T-helper 1 cell treated with Interleukin-12 subunit alpha and Interleukin-12 subunit beta and Interleukin-4 antibody, amounts not matched to agents 30 μg/mL and 1 μg/mL, for 36 hours (primary cell): ENCODE results near the gene COG7.
"Not testable (repeated sequence)": the region's sequence is repeated elsewhere in the genome, so short reads cannot be mapped to it uniquely, and the experiment has no call there.

Source experiments
- H3K27ac Mint-ChIP-seq: one replicate; pipeline ENCODE4 v1.8.0; 2021; ENCODE audit warnings: mild to moderate bottlenecking, mixed read lengths
- H3K27me3 Mint-ChIP-seq: one replicate; pipeline ENCODE4 v1.8.0; 2021; ENCODE audit warnings: low read depth, mixed read lengths
- H3K36me3 Mint-ChIP-seq: one replicate; pipeline ENCODE4 v1.8.0; 2021; ENCODE audit warnings: low read depth, mixed read lengths
- H3K4me1 Mint-ChIP-seq: one replicate; pipeline ENCODE4 v1.8.0; 2021; ENCODE audit warnings: low read depth, mixed read lengths
- H3K4me3 Mint-ChIP-seq: one replicate; pipeline ENCODE4 v1.8.0; 2021; ENCODE audit warnings: mild to moderate bottlenecking, moderate library complexity, mixed read lengths
- H3K9me3 Mint-ChIP-seq: one replicate; pipeline ENCODE4 v1.8.0; 2021; ENCODE audit warnings: mixed read lengths

Gene COG7

GRCh38 chr16:23409522-23409921, 43.5 kb downstream of the COG7 start:
- no peaks in the 10 kb centered on the region for H3K9me3 Mint-ChIP-seq
- H3K27me3 Mint-ChIP-seq = no peaks in the 10 kb centered on the region
- H3K27ac Mint-ChIP-seq = no peak overlapping the region
- peaks cover 17% of the 10 kb centered on the region for H3K36me3 Mint-ChIP-seq
- no peaks in the 10 kb centered on the region for H3K4me1 Mint-ChIP-seq
- H3K4me3 Mint-ChIP-seq = no peak overlapping the region

- H3K4me3 Mint-ChIP-seq = no peak overlapping the region
- no peaks in the 10 kb centered on the region for H3K27me3 Mint-ChIP-seq
- H3K27ac Mint-ChIP-seq = no peak overlapping the region
- H3K9me3 Mint-ChIP-seq = no peaks in the 10 kb centered on the region
- no peaks in the 10 kb centered on the region for H3K4me1 Mint-ChIP-seq
- H3K36me3 Mint-ChIP-seq = peaks cover 20% of the 10 kb centered on the region
Observed at GRCh38 chr16:23408823-23409298, 44.1 kb downstream of the COG7 start.

- H3K4me1 Mint-ChIP-seq = no peaks in the 10 kb centered on the region
- H3K9me3 Mint-ChIP-seq = no peaks in the 10 kb centered on the region
- H3K36me3 Mint-ChIP-seq = peaks cover 18% of the 10 kb centered on the region
- no peaks in the 10 kb centered on the region for H3K27me3 Mint-ChIP-seq
- no peak overlapping the region for H3K27ac Mint-ChIP-seq
- no peak overlapping the region for H3K4me3 Mint-ChIP-seq
Observed at GRCh38 chr16:23408242-23408822, 44.7 kb downstream of the COG7 start.

GRCh38 chr16:23407436-23408127, 45.4 kb downstream of the COG7 start:
- H3K9me3 Mint-ChIP-seq = no peaks in the 10 kb centered on the region
- H3K36me3 Mint-ChIP-seq = peaks cover 21% of the 10 kb centered on the region
- no peak overlapping the region for H3K4me3 Mint-ChIP-seq
- H3K27me3 Mint-ChIP-seq = no peaks in the 10 kb centered on the region
- H3K4me1 Mint-ChIP-seq = no peaks in the 10 kb centered on the region
- H3K27ac Mint-ChIP-seq = no peak overlapping the region

- Mint-ChIP-seq H3K36me3 (peaks cover 24% of the 10 kb centered on the region), H3K4me1 (no peaks in the 10 kb centered on the region), H3K9me3 (no peaks in the 10 kb centered on the region), H3K27me3 (no peaks in the 10 kb centered on the region), H3K27ac (no peak overlapping the region), H3K4me3 (no peak overlapping the region)
Observed at GRCh38 chr16:23406546-23407240, 46.3 kb downstream of the COG7 start.

- no peaks in the 10 kb centered on the region for H3K4me1 Mint-ChIP-seq
- no peak overlapping the region for H3K27ac Mint-ChIP-seq
- no peak overlapping the region for H3K4me3 Mint-ChIP-seq
- H3K36me3 Mint-ChIP-seq = peaks cover 22% of the 10 kb centered on the region
- no peaks in the 10 kb centered on the region for H3K27me3 Mint-ChIP-seq
- H3K9me3 Mint-ChIP-seq = no peaks in the 10 kb centered on the region
Observed at GRCh38 chr16:23406024-23406423, 47.0 kb downstream of the COG7 start.

GRCh38 chr16:23403547-23403946, 49.4 kb downstream of the COG7 start:
- Mint-ChIP-seq H3K4me3 (no peak overlapping the region), H3K27me3 (no peaks in the 10 kb centered on the region), H3K4me1 (no peaks in the 10 kb centered on the region), H3K27ac (no peak overlapping the region), H3K36me3 (peaks cover 21% of the 10 kb centered on the region), H3K9me3 (no peaks in the 10 kb centered on the region)

- H3K27me3 Mint-ChIP-seq = no peaks in the 10 kb centered on the region
- no peaks in the 10 kb centered on the region for H3K9me3 Mint-ChIP-seq
- no peak overlapping the region for H3K4me3 Mint-ChIP-seq
- peaks cover 22% of the 10 kb centered on the region for H3K36me3 Mint-ChIP-seq
- H3K4me1 Mint-ChIP-seq = no peaks in the 10 kb centered on the region
- H3K27ac Mint-ChIP-seq = no peak overlapping the region
Observed at GRCh38 chr16:23402100-23402499, 50.9 kb downstream of the COG7 start.

GRCh38 chr16:23401139-23401538, 51.9 kb downstream of the COG7 start:
- Mint-ChIP-seq H3K9me3 (no peaks in the 10 kb centered on the region), H3K36me3 (peaks cover 22% of the 10 kb centered on the region), H3K4me1 (no peaks in the 10 kb centered on the region), H3K27ac (no peak overlapping the region), H3K27me3 (no peaks in the 10 kb centered on the region), H3K4me3 (no peak overlapping the region)

GRCh38 chr16:23400447-23400846, 52.5 kb downstream of the COG7 start:
- not testable (repeated sequence) for H3K27ac Mint-ChIP-seq, H3K9me3 Mint-ChIP-seq
- peaks cover 22% of the 10 kb centered on the region for H3K36me3 Mint-ChIP-seq

GRCh38 chr16:23398987-23399805, 53.8 kb downstream of the COG7 start:
- no peak overlapping the region for H3K27ac Mint-ChIP-seq
- H3K4me1 Mint-ChIP-seq = no peaks in the 10 kb centered on the region
- H3K4me3 Mint-ChIP-seq = no peak overlapping the region
- no peaks in the 10 kb centered on the region for H3K27me3 Mint-ChIP-seq
- H3K9me3 Mint-ChIP-seq = no peaks in the 10 kb centered on the region
- H3K36me3 Mint-ChIP-seq = peaks cover 26% of the 10 kb centered on the region

More at GRCh38 chr16:23400447-23400846, 52.5 kb downstream of the COG7 start:
- H3K4me3 Mint-ChIP-seq, H3K27me3 Mint-ChIP-seq, H3K4me1 Mint-ChIP-seq: not testable (repeated sequence)

GRCh38 chr16:23397464-23397863, 55.5 kb downstream of the COG7 start:
- Mint-ChIP-seq H3K9me3 (no peaks in the 10 kb centered on the region), H3K4me1 (no peaks in the 10 kb centered on the region), H3K36me3 (peaks cover 14% of the 10 kb centered on the region), H3K27ac (no peak overlapping the region), H3K27me3 (no peaks in the 10 kb centered on the region), H3K4me3 (no peak overlapping the region)

GRCh38 chr16:23395732-23396131, 57.3 kb downstream of the COG7 start:
- H3K9me3 Mint-ChIP-seq = no peaks in the 10 kb centered on the region
- H3K27me3 Mint-ChIP-seq = no peaks in the 10 kb centered on the region
- H3K27ac Mint-ChIP-seq = no peak overlapping the region
- no peak overlapping the region for H3K4me3 Mint-ChIP-seq
- peaks cover 15% of the 10 kb centered on the region for H3K36me3 Mint-ChIP-seq
- no peaks in the 10 kb centered on the region for H3K4me1 Mint-ChIP-seq

- peaks cover 12% of the 10 kb centered on the region for H3K36me3 Mint-ChIP-seq
- no peaks in the 10 kb centered on the region for H3K9me3 Mint-ChIP-seq
- H3K27me3 Mint-ChIP-seq = no peaks in the 10 kb centered on the region
- no peak overlapping the region for H3K4me3 Mint-ChIP-seq
- H3K27ac Mint-ChIP-seq = peak overlapping the region; percentile 26
- no peaks in the 10 kb centered on the region for H3K4me1 Mint-ChIP-seq
Observed at GRCh38 chr16:23394141-23394831, 58.7 kb downstream of the COG7 start.
